ENCODE data around the gene HPS5.

DNA sequence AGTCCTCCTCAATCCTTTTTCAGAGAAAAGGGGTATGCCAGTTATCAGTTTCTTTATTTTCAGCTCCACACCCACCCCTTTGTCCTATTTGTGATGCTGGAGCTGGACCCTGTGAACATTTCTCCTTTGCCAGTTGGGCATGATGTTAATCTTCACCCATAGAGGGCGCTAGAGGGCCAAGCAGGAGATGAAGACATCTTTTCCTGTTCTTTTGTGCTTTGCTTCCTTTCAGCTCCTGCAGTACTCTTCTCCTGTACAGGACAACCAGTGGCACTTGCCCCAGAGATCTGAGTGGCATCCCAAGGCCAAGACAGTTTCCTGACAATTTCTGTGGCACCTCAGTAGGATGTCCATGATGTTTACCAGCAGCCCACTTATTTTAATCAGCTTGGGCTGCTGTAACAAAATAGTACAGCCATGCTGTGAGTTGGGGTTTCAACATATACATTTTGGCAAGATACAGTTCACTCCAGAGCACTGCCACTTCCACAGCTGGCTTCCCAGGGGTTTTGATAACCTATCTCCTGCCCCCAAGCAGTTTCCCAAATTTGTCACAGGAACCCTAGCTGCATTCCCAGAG, 78.1 kb downstream of the HPS5 start:
- TF ChIP-seq, protein P1, sequence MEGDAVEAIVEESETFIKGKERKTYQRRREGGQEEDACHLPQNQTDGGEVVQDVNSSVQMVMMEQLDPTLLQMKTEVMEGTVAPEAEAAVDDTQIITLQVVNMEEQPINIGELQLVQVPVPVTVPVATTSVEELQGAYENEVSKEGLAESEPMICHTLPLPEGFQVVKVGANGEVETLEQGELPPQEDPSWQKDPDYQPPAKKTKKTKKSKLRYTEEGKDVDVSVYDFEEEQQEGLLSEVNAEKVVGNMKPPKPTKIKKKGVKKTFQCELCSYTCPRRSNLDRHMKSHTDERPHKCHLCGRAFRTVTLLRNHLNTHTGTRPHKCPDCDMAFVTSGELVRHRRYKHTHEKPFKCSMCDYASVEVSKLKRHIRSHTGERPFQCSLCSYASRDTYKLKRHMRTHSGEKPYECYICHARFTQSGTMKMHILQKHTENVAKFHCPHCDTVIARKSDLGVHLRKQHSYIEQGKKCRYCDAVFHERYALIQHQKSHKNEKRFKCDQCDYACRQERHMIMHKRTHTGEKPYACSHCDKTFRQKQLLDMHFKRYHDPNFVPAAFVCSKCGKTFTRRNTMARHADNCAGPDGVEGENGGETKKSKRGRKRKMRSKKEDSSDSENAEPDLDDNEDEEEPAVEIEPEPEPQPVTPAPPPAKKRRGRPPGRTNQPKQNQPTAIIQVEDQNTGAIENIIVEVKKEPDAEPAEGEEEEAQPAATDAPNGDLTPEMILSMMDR (IDR thresholded peaks at IDR 0.05), result peak; percentile 25 to 90 (median 77)
- no peak for TF ChIP-seq POLR2A (IDR thresholded peaks at IDR 0.05)
